ENCODE measurements around the gene LYPD6B. TPM values are rescaled to one million over a fixed set of nuclear protein-coding genes. Genes with fewer than 3 reads are reported as not detected.

Gene LYPD6B
- total and polyA plus RNA-seq, 2 donors (not counting 3 experiments of a cell fraction or from before 2014, with no cell fraction given) = not detected

DNA sequence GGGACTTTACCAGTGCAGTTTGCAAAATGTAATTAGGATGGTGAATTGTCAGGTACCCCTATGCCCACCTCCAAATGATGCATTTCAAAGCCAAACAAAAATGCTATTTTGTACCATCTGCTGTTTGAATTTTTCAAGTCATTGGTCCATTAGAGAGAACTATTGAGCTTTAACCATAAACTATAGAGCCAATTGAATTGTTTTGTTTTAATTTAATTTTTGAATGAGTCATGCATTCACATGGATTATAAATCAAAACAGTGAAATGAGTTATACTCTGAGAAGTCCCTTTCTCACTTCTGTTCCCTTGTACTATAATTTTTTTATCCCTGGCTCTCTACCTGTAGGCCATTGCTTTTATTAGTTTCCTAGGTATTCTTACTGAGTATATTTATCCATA lies 151.3 kb downstream of the LYPD6B start:
- BruUV-seq (replicated peaks) = no TSS peak
- H3K79me2 ChIP-seq (ENCODE audit: control insufficient read depth, insufficient read depth, low read length) = no peaks in the 10 kb centered on the region
- no peaks in the 10 kb centered on the region for H3K27me3 ChIP-seq (ENCODE audit: control insufficient read depth in 2 of 2, insufficient read depth in 2 of 2, low read length in 2 of 2)
- H3K9me1 ChIP-seq (replicated peaks; ENCODE audit: control insufficient read depth, extremely low read depth, insufficient read depth, low read length) = no peaks in the 10 kb centered on the region
- no peaks in the 10 kb centered on the region for H4K20me1 ChIP-seq (replicated peaks; ENCODE audit: control insufficient read depth, extremely low read depth, insufficient read depth, low read length)
- intact Hi-C loops (cut with micrococcal nuclease) = no loop called here
- H3K4me2 ChIP-seq (ENCODE audit: insufficient read depth, low read length) = no peak overlapping the region
- dilution Hi-C loops (cut with MboI; ENCODE audit: extremely low pct_ligation_motif_present, low sequenced_read_pairs) = no loop called here
- ChIA-PET CTCF (no interaction called here), POLR2A (no interaction called here)
- no peak for TF ChIP-seq GATA2 (IDR thresholded peaks at IDR 0.05; ENCODE audit: insufficient read depth, insufficient read length, low read depth, low read length)
- TF ChIP-seq MYC (IDR thresholded peaks at IDR 0.05; ENCODE audit: low read depth, low read length) = no peak
- TF ChIP-seq POLR2AphosphoS5 (IDR thresholded peaks at IDR 0.05; ENCODE audit: insufficient read depth, low read depth, low read length) = no peak
- DNase-seq (ENCODE audit: low read depth, low spot score) (no peak), FAIRE-seq (no peak)
- no peaks in the 10 kb centered on the region for H3K36me3 ChIP-seq (ENCODE audit: control insufficient read depth in 2 of 2, extremely low read depth in 1 of 2, insufficient read depth in 2 of 2, low read length in 2 of 2)
- H2AFZ ChIP-seq (ENCODE audit: low read depth, low read length) = no peak overlapping the region
- H3K27ac ChIP-seq (ENCODE audit: insufficient read depth, low read depth, low read length) = no peak overlapping the region
- no peaks in the 10 kb centered on the region for H3K9me3 ChIP-seq (replicated peaks; ENCODE audit: control insufficient read depth, insufficient read depth, low read length)
- no peaks in the 10 kb centered on the region for H3K4me1 ChIP-seq (ENCODE audit: control insufficient read depth, extremely low read depth, insufficient read depth, low read length)
- no peak overlapping the region for H3K4me3 ChIP-seq (replicated peaks in 1 of 3; ENCODE audit: insufficient read depth in 1 of 3, low read depth in 1 of 3, low read length in 3 of 3)
- no peak overlapping the region for H3K9ac ChIP-seq (replicated peaks; ENCODE audit: extremely low read depth, insufficient read depth, low read length)

DNA sequence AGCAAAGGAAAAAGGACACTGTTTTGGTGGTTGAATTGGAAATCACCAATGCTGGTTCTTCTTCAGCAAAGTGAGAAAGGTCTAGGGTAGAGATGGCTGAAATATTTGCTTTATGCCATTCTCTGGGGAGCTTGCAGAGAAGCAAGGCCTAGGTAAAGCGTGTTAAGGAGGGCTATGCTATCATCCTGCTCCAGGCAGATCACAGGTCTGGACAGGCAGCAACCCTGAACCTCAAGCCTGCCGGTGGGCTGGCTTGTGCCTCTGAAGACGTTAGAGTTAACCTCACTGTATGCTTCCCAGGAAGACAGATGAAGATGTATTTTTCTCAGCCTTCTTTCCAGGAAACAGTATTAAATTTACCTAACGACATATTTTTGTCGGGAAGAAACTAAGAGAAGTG lies 153.4 kb downstream of the LYPD6B start:
- POLR2A ChIA-PET = no interaction called here
- FAIRE-seq (no peak), DNase-seq (ENCODE audit: low read depth, low spot score) (no peak)
- H3K27me3 ChIP-seq (ENCODE audit: control insufficient read depth in 2 of 2, insufficient read depth in 2 of 2, low read length in 2 of 2) = no peaks in the 10 kb centered on the region
- dilution Hi-C loops (cut with MboI; ENCODE audit: extremely low pct_ligation_motif_present, low sequenced_read_pairs) (no loop called here), intact Hi-C loops (cut with micrococcal nuclease) (no loop called here)
- H3K4me3 ChIP-seq (replicated peaks in 1 of 3; ENCODE audit: insufficient read depth in 1 of 3, low read depth in 1 of 3, low read length in 3 of 3) = no peak overlapping the region
- BruUV-seq (replicated peaks) = no TSS peak
- no peak overlapping the region for H3K27ac ChIP-seq (ENCODE audit: insufficient read depth, low read depth, low read length)
- no peaks in the 10 kb centered on the region for H3K36me3 ChIP-seq (ENCODE audit: control insufficient read depth in 2 of 2, extremely low read depth in 1 of 2, insufficient read depth in 2 of 2, low read length in 2 of 2)
- no peaks in the 10 kb centered on the region for H3K9me3 ChIP-seq (replicated peaks; ENCODE audit: control insufficient read depth, insufficient read depth, low read length)
- H3K4me2 ChIP-seq (ENCODE audit: insufficient read depth, low read length) = no peak overlapping the region
- H3K79me2 ChIP-seq (ENCODE audit: control insufficient read depth, insufficient read depth, low read length) = no peaks in the 10 kb centered on the region
- H3K4me1 ChIP-seq (ENCODE audit: control insufficient read depth, extremely low read depth, insufficient read depth, low read length) = no peaks in the 10 kb centered on the region
- H2AFZ ChIP-seq (ENCODE audit: low read depth, low read length) = no peak overlapping the region
- CTCF ChIA-PET = no interaction called here
- no peaks in the 10 kb centered on the region for H3K9me1 ChIP-seq (replicated peaks; ENCODE audit: control insufficient read depth, extremely low read depth, insufficient read depth, low read length)
- H3K9ac ChIP-seq (replicated peaks; ENCODE audit: extremely low read depth, insufficient read depth, low read length) = no peak overlapping the region
- TF ChIP-seq POLR2AphosphoS5 (IDR thresholded peaks at IDR 0.05; ENCODE audit: insufficient read depth, low read depth, low read length) (no peak), MYC (IDR thresholded peaks at IDR 0.05; ENCODE audit: low read depth, low read length) (no peak), EZH2 (IDR thresholded peaks at IDR 0.05; ENCODE audit: borderline replicate concordance, low read depth, low read length, severe bottlenecking) (no peak), JUN (IDR thresholded peaks at IDR 0.05; ENCODE audit: borderline replicate concordance, insufficient read depth, insufficient read length, low read depth) (no peak), POLR2A (IDR thresholded peaks at IDR 0.05; ENCODE audit: low read depth, low read length) (no peak), FOS (IDR thresholded peaks at IDR 0.05; ENCODE audit: borderline replicate concordance, insufficient read depth, low read length) (no peak), GATA2 (IDR thresholded peaks at IDR 0.05; ENCODE audit: insufficient read depth, insufficient read length, low read depth, low read length) (no peak)
- TF ChIP-seq, protein P1, sequence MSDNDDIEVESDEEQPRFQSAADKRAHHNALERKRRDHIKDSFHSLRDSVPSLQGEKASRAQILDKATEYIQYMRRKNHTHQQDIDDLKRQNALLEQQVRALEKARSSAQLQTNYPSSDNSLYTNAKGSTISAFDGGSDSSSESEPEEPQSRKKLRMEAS (IDR thresholded peaks at IDR 0.05; ENCODE audit: insufficient read depth, insufficient read length) = no peak
- TF ChIP-seq, protein P2, sequence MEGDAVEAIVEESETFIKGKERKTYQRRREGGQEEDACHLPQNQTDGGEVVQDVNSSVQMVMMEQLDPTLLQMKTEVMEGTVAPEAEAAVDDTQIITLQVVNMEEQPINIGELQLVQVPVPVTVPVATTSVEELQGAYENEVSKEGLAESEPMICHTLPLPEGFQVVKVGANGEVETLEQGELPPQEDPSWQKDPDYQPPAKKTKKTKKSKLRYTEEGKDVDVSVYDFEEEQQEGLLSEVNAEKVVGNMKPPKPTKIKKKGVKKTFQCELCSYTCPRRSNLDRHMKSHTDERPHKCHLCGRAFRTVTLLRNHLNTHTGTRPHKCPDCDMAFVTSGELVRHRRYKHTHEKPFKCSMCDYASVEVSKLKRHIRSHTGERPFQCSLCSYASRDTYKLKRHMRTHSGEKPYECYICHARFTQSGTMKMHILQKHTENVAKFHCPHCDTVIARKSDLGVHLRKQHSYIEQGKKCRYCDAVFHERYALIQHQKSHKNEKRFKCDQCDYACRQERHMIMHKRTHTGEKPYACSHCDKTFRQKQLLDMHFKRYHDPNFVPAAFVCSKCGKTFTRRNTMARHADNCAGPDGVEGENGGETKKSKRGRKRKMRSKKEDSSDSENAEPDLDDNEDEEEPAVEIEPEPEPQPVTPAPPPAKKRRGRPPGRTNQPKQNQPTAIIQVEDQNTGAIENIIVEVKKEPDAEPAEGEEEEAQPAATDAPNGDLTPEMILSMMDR (IDR thresholded peaks at IDR 0.05; ENCODE audit: extremely low read depth in 1 of 2, insufficient read depth in 1 of 2, low read depth in 1 of 2, low read length in 2 of 2) = no peak
- H4K20me1 ChIP-seq (replicated peaks; ENCODE audit: control insufficient read depth, extremely low read depth, insufficient read depth, low read length) = no peaks in the 10 kb centered on the region

Data from endothelial cell of umbilical vein (primary cell).